WI38 (cell line): Measurements from ENCODE around the gene DDN.

Experiments
- H3K4me3 ChIP-seq: 2 replicates; pipeline ENCODE4 v1.5.1; 2011; ENCODE audit warnings: low read depth, mild to moderate bottlenecking, control low read depth, low read length
- CTCF ChIP-seq: IDR thresholded peaks from 2 replicates; pipeline ENCODE4 v1.5.1; 2012; ENCODE audit warnings: low read depth, mild to moderate bottlenecking, control low read depth, low read length

DDN gene

GRCh38 chr12:49026101-49026500 lies 26.9 kb upstream of the DDN start:
- no peak for TF ChIP-seq CTCF

GRCh38 chr12:49025463-49025862 lies 26.3 kb upstream of the DDN start:
- H3K4me3 ChIP-seq: no peak overlapping the region
- no peak for TF ChIP-seq CTCF

More at GRCh38 chr12:49026101-49026500, 26.9 kb upstream of the DDN start:
- no peak overlapping the region for H3K4me3 ChIP-seq

GRCh38 chr12:49024543-49024942 lies 25.4 kb upstream of the DDN start:
- no peak for TF ChIP-seq CTCF
- no peak overlapping the region for H3K4me3 ChIP-seq

GRCh38 chr12:49023812-49024211 lies 24.6 kb upstream of the DDN start:
- H3K4me3 ChIP-seq: no peak overlapping the region
- no peak for TF ChIP-seq CTCF

- no peak overlapping the region for H3K4me3 ChIP-seq
- TF ChIP-seq CTCF: no peak
These were observed 23.5 kb upstream of the DDN start for GRCh38 chr12:49022558-49023178.

- no peak overlapping the region for H3K4me3 ChIP-seq
- no peak for TF ChIP-seq CTCF
These were observed 22.2 kb upstream of the DDN start for GRCh38 chr12:49021292-49021915.

GRCh38 chr12:49020441-49020840 lies 21.3 kb upstream of the DDN start:
- no peak overlapping the region for H3K4me3 ChIP-seq
- no peak for TF ChIP-seq CTCF
